Spleen (tissue), 7 donors: ENCODE data around the gene AP2M1.

ENCODE experiments used
- POLR2A ChIP-seq, 3 donors: fragments of 450-650 bp; IDR thresholded peaks; one replicate each; pipeline ENCODE4 v1.5.1; 2017; ENCODE audit warnings: antibody characterized with exemption in 3 of 3, mild to moderate bottlenecking in 1 of 3
- POLR2AphosphoS5 ChIP-seq, 3 donors: sonication (generic); formaldehyde crosslinking; IDR thresholded peaks; one replicate each; pipeline ENCODE4 v1.5.1; 2017; ENCODE audit warnings: antibody characterized with exemption in 3 of 3
- TF ChIP-seq, protein P1 (sequence below), 11 experiments: fragments of 200-600 bp in 7 of 11; fragments of 450-650 bp in 4 of 11; sonication (generic) in 4 of 11; IDR thresholded peaks in 8 of 11; conservative IDR thresholded peaks in 3 of 11; 1 replicate in 7 of 11; 2 replicates in 4 of 11; pipeline versions ENCODE4 v1.4.0 to v1.8.0; 2016 to 2021; ENCODE audit warnings: antibody characterized with exemption in 11 of 11, inconsistent platforms in 4 of 11, mild to moderate bottlenecking in 1 of 11
- donor health status: DM: no; HTN: no; CAD: no; lungs with moderate emphysema.
- donor health status: DM: no; HTN: no; CAD: no.
- donor health status: DM: no; HTN: no; CAD: no.

DNA sequence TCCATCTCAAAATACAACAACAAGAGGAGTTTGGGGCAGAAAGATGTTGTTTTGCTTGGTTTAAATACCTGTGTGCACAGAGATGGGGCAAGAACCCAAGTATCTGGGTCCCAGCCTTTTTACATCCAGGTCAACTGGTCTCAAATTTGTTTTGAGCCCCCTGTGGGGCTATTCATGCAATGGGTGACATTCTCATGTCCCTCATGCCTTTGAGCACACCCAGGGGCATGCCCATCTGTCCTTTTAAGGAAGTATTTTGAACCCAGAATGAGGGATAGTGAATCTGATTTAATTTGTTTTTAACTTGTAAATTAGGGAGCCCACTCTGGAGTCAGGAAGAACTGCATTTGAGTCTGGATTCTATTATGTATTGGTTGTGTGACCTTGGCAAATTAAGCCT is 26.2 kb downstream of the AP2M1 start:
- no peak for TF ChIP-seq POLR2A (IDR thresholded peaks at IDR 0.05)
- TF ChIP-seq, protein P1, sequence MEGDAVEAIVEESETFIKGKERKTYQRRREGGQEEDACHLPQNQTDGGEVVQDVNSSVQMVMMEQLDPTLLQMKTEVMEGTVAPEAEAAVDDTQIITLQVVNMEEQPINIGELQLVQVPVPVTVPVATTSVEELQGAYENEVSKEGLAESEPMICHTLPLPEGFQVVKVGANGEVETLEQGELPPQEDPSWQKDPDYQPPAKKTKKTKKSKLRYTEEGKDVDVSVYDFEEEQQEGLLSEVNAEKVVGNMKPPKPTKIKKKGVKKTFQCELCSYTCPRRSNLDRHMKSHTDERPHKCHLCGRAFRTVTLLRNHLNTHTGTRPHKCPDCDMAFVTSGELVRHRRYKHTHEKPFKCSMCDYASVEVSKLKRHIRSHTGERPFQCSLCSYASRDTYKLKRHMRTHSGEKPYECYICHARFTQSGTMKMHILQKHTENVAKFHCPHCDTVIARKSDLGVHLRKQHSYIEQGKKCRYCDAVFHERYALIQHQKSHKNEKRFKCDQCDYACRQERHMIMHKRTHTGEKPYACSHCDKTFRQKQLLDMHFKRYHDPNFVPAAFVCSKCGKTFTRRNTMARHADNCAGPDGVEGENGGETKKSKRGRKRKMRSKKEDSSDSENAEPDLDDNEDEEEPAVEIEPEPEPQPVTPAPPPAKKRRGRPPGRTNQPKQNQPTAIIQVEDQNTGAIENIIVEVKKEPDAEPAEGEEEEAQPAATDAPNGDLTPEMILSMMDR (IDR thresholded peaks at IDR 0.05 in 8 of 11, conservative IDR thresholded peaks at IDR 0.05 in 3 of 11) = no peak
- TF ChIP-seq POLR2AphosphoS5 (IDR thresholded peaks at IDR 0.05) = no peak
